ENCODE data around the gene FLT4. TPM values are rescaled to one million over a fixed set of nuclear protein-coding genes. Genes with fewer than 3 reads are reported as not detected.

The FLT4 gene
- total RNA-seq, 1 donor from 2014 or later = 13.1 TPM

GRCh38 chr5:180575571-180575970 lies 73.8 kb downstream of the FLT4 start:
- DNase-seq (ENCODE audit: low read depth, low spot score) = no peak
- TF ChIP-seq, protein P1, sequence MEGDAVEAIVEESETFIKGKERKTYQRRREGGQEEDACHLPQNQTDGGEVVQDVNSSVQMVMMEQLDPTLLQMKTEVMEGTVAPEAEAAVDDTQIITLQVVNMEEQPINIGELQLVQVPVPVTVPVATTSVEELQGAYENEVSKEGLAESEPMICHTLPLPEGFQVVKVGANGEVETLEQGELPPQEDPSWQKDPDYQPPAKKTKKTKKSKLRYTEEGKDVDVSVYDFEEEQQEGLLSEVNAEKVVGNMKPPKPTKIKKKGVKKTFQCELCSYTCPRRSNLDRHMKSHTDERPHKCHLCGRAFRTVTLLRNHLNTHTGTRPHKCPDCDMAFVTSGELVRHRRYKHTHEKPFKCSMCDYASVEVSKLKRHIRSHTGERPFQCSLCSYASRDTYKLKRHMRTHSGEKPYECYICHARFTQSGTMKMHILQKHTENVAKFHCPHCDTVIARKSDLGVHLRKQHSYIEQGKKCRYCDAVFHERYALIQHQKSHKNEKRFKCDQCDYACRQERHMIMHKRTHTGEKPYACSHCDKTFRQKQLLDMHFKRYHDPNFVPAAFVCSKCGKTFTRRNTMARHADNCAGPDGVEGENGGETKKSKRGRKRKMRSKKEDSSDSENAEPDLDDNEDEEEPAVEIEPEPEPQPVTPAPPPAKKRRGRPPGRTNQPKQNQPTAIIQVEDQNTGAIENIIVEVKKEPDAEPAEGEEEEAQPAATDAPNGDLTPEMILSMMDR (conservative IDR thresholded peaks at IDR 0.05) = no peak
- H3K4me3 Mint-ChIP-seq = no peak overlapping the region
- H3K9me3 Mint-ChIP-seq = no peaks in the 10 kb centered on the region
- no peaks in the 10 kb centered on the region for H3K4me1 Mint-ChIP-seq
- H3K36me3 Mint-ChIP-seq (ENCODE audit: low read depth) = peaks cover 22% of the 10 kb centered on the region
- no peaks in the 10 kb centered on the region for H3K27me3 Mint-ChIP-seq (ENCODE audit: low read depth)
- H3K27ac Mint-ChIP-seq (ENCODE audit: unreplicated experiment) = no peak overlapping the region

GRCh38 chr5:180568914-180569313 lies 80.5 kb downstream of the FLT4 start:
- H3K4me3 Mint-ChIP-seq = no peak overlapping the region
- no peaks in the 10 kb centered on the region for H3K4me1 Mint-ChIP-seq
- H3K27ac Mint-ChIP-seq (ENCODE audit: unreplicated experiment) = no peak overlapping the region
- H3K27me3 Mint-ChIP-seq (ENCODE audit: low read depth) = no peaks in the 10 kb centered on the region
- H3K36me3 Mint-ChIP-seq (ENCODE audit: low read depth) = peaks cover 18% of the 10 kb centered on the region
- TF ChIP-seq, protein P1 (conservative IDR thresholded peaks at IDR 0.05) = no peak
- no peak for DNase-seq (ENCODE audit: low read depth, low spot score)
- H3K9me3 Mint-ChIP-seq = no peaks in the 10 kb centered on the region

DNA sequence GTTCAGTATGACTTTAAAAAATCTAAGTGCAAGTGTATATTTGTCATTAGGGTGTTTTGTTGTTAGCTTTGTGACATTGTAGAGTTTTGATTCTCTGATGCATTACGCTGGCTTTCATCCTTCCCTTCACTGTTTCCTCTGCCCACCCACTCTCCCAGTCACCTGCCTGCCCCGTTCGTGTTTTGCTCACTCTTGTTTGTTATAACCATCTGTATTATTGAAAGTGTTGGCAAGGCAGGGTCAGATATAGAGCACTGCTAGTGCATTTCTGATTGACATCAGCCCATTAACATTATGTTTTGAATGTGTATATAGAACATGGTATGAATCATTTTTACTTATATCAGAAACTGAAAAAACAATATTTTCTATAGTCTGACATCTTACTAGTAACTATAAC lies 85.4 kb downstream of the FLT4 start:
- no peak for DNase-seq (ENCODE audit: low read depth, low spot score)
- Mint-ChIP-seq H3K4me1 (peaks cover 4% of the 10 kb centered on the region), H3K27ac (ENCODE audit: unreplicated experiment) (no peak overlapping the region), H3K9me3 (no peaks in the 10 kb centered on the region), H3K4me3 (no peak overlapping the region), H3K36me3 (ENCODE audit: low read depth) (peaks cover 25% of the 10 kb centered on the region), H3K27me3 (ENCODE audit: low read depth) (no peaks in the 10 kb centered on the region)
- TF ChIP-seq, protein P1 (conservative IDR thresholded peaks at IDR 0.05) = no peak

DNA sequence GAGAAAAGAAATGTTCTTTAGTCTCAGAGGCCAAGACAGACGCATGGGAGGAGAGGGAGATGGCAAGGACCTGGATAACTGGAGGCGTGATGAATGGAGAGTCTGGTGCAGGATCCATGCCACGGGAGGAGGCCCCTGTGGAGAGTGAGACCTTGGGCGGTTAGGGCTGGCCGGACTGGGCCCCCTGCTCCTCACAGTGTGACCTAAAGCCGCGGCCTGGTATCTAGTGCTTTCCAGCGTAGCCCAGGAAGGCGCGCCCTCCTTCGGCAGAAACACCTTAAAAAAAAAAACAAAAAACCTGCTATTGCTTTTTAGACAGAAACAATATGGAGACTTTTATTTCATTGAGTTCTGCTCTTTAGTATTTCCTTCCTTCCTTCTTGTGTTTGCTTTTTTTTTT lies 91.2 kb downstream of the FLT4 start:
- H3K4me1 Mint-ChIP-seq = peaks cover 10% of the 10 kb centered on the region
- no peak overlapping the region for H3K27ac Mint-ChIP-seq (ENCODE audit: unreplicated experiment)
- no peak overlapping the region for H3K4me3 Mint-ChIP-seq
- H3K9me3 Mint-ChIP-seq = no peaks in the 10 kb centered on the region
- TF ChIP-seq, protein P1 (conservative IDR thresholded peaks at IDR 0.05) = no peak
- peaks cover 27% of the 10 kb centered on the region for H3K36me3 Mint-ChIP-seq (ENCODE audit: low read depth)
- no peaks in the 10 kb centered on the region for H3K27me3 Mint-ChIP-seq (ENCODE audit: low read depth)
- no peak for DNase-seq (ENCODE audit: low read depth, low spot score)

DNA sequence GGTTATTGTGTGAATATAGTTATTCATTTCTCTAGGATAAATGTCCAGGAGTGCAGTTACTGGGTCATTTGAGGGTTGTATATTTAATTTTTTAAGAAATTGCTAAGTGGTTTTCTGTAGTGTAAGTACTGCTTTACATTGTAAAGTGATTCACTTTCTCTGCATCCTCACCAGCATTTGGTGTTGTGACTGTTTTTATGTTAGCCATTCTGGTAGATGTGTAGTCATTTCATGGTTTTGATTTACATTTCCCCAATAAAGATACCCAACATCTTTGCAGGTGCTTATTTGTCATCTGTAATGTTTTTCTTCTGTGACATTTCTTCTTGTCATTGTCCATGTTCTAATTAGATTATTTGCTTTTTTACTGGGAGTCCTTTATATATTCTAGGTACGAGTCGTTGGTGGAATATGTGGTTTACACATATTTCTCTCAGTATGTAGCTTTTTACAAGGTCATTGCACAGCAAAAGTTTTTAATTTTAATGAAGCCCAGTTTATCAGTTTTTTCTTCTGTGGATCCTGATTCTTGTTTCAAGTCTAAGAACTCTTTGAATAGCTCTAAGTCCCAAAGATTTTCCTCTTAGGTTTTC lies 92.1 kb downstream of the FLT4 start:
- no peak overlapping the region for H3K4me3 Mint-ChIP-seq
- DNase-seq (ENCODE audit: low read depth, low spot score) = no peak
- H3K36me3 Mint-ChIP-seq (ENCODE audit: low read depth) = peaks cover 31% of the 10 kb centered on the region
- H3K4me1 Mint-ChIP-seq = peaks cover 10% of the 10 kb centered on the region
- TF ChIP-seq, protein P1 (conservative IDR thresholded peaks at IDR 0.05) = no peak
- no peaks in the 10 kb centered on the region for H3K9me3 Mint-ChIP-seq
- no peaks in the 10 kb centered on the region for H3K27me3 Mint-ChIP-seq (ENCODE audit: low read depth)
- H3K27ac Mint-ChIP-seq (ENCODE audit: unreplicated experiment) = no peak overlapping the region
